Stimulated activated naive CD8-positive, alpha-beta T cell treated with anti-CD3 and anti-CD28 coated beads, Interleukin-15, amount 100 ng/mL, for 72 hours (primary cell): ENCODE measurements around the gene DISC1.

Source experiments
- ATAC-seq: fragments of 150-1000 bp; cut with Tn5 transposase; 2 replicates; pipeline ENCODE4 v1.10.0; 2021; ENCODE audit warnings: mild to moderate bottlenecking, moderate library complexity
- DNase-seq, 2 donors: peaks; one replicate each; pipeline ENCODE4 v3.0.0; 2021 to 2022
- H3K27ac Mint-ChIP-seq, 2 donors: one replicate each; pipeline ENCODE4 v1.8.0; 2022; ENCODE audit warnings: mild to moderate bottlenecking in 2 of 2, mixed read lengths in 2 of 2, moderate library complexity in 2 of 2
- H3K27me3 Mint-ChIP-seq: one replicate; pipeline ENCODE4 v1.8.0; 2022; ENCODE audit warnings: mixed read lengths
- H3K4me1 Mint-ChIP-seq: one replicate; pipeline ENCODE4 v1.8.0; 2022; ENCODE audit warnings: mild to moderate bottlenecking, mixed read lengths
- H3K4me3 Mint-ChIP-seq, 2 donors: one replicate each; pipeline ENCODE4 v1.8.0; 2022; ENCODE audit warnings: mild to moderate bottlenecking in 2 of 2, mixed read lengths in 2 of 2, moderate library complexity in 1 of 2
- H3K9me3 Mint-ChIP-seq, 2 donors: one replicate each; pipeline ENCODE4 v1.8.0; 2022; ENCODE audit warnings: mixed read lengths in 2 of 2

The DISC1 gene

GRCh38 chr1:232044728-232045127 is 418.1 kb downstream of the DISC1 start:
- Mint-ChIP-seq H3K4me1 (no peaks in the 10 kb centered on the region), H3K27ac (no peak overlapping the region), H3K4me3 (no peak overlapping the region), H3K27me3 (no peaks in the 10 kb centered on the region), H3K9me3 (peaks cover 4 to 7% of the 10 kb centered on the region in 2 donors)
- ATAC-seq: no peak
- no peak for DNase-seq

DNA sequence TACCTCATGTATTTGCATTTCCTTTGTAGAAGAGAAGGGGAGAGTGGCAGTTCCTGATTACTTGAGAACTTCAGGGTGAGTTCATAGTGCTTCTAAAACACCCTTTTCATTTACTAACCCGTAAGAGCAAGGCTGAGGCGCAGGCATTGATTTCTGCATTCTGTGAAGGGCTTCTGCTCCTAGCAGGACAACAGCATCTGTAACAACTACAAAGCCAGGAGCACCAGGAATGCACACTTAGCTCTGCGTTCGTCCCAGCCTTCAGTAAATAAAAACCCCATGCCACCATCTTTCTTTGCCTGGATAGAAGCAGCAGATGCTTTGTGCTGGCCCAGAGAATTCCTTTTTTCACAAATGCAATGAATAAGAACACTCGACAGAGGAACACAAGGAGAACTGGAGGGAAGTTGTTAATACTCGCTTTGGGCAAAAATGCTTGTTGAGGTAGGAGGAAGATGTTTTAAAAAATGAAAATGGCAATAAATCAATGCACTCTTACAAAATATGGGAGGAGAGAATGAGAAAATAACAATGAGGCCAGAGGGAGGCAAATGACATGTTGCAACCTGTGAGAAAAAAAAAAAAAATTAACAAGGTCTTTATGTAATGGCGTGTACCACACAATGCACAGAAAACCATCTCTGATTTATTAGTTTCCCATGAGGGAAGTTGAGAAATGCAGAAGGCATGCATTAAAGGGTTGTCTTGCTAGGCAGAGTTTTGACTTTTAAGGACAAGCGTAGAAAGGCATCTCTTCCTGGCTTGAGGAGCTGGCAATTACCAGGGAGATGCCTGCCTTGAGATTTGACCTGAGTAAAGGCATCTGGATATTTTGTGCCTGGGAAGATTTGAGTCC is 418.8 kb downstream of the DISC1 start:
- no peak overlapping the region for H3K4me3 Mint-ChIP-seq
- H3K27ac Mint-ChIP-seq: no peak overlapping the region
- ATAC-seq (no peak), DNase-seq (no peak)
- H3K27me3 Mint-ChIP-seq: no peaks in the 10 kb centered on the region
- H3K9me3 Mint-ChIP-seq: peaks cover 4 to 7% of the 10 kb centered on the region in 2 donors
- H3K4me1 Mint-ChIP-seq: no peaks in the 10 kb centered on the region

GRCh38 chr1:232046451-232047306 is 420.1 kb downstream of the DISC1 start:
- no peak overlapping the region for H3K4me3 Mint-ChIP-seq
- no peaks in the 10 kb centered on the region for H3K4me1 Mint-ChIP-seq
- peak; percentile 82 for ATAC-seq
- DNase-seq: peak in 1 of 2 donors; percentile 10
- H3K27ac Mint-ChIP-seq: no peak overlapping the region
- H3K9me3 Mint-ChIP-seq: peaks cover 4 to 7% of the 10 kb centered on the region in 2 donors
- H3K27me3 Mint-ChIP-seq: no peaks in the 10 kb centered on the region

DNA sequence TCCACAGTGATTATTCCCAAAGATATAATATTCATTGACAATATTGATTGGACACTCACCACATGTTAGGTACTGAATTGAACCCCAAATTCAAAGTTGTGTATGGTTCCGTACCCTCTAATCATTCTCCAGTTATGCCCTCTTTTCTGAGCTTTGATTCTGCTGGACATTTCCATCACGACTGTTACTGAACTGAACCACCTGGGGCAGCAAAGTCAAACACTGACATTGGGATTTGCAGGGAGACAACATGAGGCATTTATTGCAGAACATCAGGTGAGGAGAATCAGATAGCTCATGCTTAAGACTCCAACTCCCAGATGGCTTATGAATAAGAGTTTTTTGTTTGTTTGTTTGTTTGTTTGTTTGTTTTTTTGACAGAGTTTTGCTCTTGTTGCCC is 420.9 kb downstream of the DISC1 start:
- no peak overlapping the region for H3K4me3 Mint-ChIP-seq
- H3K27me3 Mint-ChIP-seq: no peaks in the 10 kb centered on the region
- ATAC-seq (no peak), DNase-seq (no peak)
- H3K27ac Mint-ChIP-seq: no peak overlapping the region
- peaks cover 4 to 5% of the 10 kb centered on the region in 2 donors for H3K9me3 Mint-ChIP-seq
- no peaks in the 10 kb centered on the region for H3K4me1 Mint-ChIP-seq

DNA sequence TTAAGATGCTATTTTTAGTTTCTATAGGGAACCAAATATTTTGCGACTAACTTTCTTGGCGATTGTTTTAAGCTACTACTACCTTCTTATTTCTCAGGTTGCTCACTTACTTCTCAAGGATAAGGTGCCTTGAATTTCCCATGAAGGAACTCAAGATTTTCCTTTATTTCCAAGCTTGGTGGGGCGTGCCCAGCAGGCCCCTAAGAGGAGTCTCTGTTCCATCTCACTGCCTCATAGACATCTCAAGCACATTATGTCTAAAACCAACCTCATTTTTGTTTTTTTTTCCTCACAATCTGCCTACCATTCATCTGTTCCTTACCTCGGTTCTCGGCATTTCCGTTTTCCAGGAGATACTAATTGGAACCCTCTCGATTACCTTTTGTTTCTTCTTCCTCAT is 421.9 kb downstream of the DISC1 start:
- DNase-seq: no peak
- Mint-ChIP-seq H3K4me1 (no peaks in the 10 kb centered on the region), H3K27me3 (no peaks in the 10 kb centered on the region), H3K4me3 (no peak overlapping the region), H3K9me3 (no peaks in the 10 kb centered on the region), H3K27ac (no peak overlapping the region)
- ATAC-seq: no peak

DNA sequence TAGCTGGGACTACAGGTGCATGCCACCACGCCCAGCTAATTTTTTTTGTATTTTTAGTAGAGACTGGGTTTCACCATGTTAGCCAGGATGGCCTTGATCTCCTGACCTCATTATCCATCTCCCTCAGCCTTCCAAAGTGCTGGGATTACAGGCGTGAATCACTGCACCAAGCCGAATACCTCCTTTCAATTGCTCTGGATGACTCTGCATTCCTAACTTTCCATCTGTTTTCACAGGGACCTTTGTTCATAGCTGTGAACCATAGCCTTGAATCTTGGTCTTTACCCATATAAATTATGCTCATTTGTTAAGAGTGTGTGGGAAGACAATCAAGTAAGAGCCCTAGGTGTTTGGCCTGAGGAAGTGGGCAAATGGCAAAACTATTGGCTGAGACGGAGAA is 422.7 kb downstream of the DISC1 start:
- ATAC-seq: no peak

GRCh38 chr1:232057217-232057895 is 430.8 kb downstream of the DISC1 start:
- ATAC-seq (no peak), DNase-seq (no peak)
- no peak overlapping the region for H3K4me3 Mint-ChIP-seq
- no peaks in the 10 kb centered on the region for H3K27me3 Mint-ChIP-seq
- no peaks in the 10 kb centered on the region for H3K4me1 Mint-ChIP-seq
- H3K27ac Mint-ChIP-seq: no peak overlapping the region
- no peaks in the 10 kb centered on the region for H3K9me3 Mint-ChIP-seq

More for the DNA sequence above, 422.7 kb downstream of the DISC1 start:
- no peaks in the 10 kb centered on the region for H3K27me3 Mint-ChIP-seq
- H3K4me3 Mint-ChIP-seq: no peak overlapping the region
- no peaks in the 10 kb centered on the region for H3K4me1 Mint-ChIP-seq
- DNase-seq: no peak
- H3K9me3 Mint-ChIP-seq: no peaks in the 10 kb centered on the region
- no peak overlapping the region for H3K27ac Mint-ChIP-seq

GRCh38 chr1:232057896-232058274 is 431.3 kb downstream of the DISC1 start:
- no peak overlapping the region for H3K27ac Mint-ChIP-seq
- H3K9me3 Mint-ChIP-seq: no peaks in the 10 kb centered on the region
- DNase-seq (no peak), ATAC-seq (no peak)
- H3K4me1 Mint-ChIP-seq: no peaks in the 10 kb centered on the region
- H3K4me3 Mint-ChIP-seq: no peak overlapping the region
- no peaks in the 10 kb centered on the region for H3K27me3 Mint-ChIP-seq

DNA sequence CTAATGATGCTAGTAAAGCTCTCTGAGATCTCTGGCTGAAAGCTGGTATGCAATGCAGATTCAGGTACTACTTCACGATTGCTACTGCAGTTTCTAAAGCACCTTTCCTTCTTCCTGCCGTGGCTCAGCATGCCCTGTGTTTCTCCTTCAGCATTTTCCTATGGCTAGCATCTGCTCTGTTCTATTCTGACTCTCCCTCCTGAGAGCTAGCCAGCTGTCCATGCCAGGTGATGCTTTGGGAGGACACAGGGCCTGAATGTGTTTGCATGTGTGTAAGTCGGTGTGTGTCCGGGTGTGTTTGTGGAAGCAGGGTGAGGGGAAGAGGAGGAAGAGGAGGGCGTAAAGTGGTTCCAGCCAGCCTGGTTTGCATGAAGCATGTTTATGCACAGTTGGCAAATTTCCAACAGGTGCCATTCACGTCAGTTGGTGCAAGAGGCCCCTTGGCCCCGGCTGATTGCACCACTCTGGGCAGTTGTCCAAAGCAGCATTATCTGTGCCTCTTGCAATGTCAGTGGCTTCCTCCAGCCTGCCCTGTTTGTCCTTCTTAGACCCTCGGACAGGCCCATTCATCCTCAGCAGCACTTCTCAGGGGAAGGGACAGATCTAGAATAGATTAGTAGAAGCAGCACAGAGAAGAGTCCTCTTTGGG is 433.3 kb downstream of the DISC1 start:
- DNase-seq (no peak), ATAC-seq (no peak)
- H3K27me3 Mint-ChIP-seq: no peaks in the 10 kb centered on the region
- no peak overlapping the region for H3K27ac Mint-ChIP-seq
- H3K4me3 Mint-ChIP-seq: no peak overlapping the region
- H3K9me3 Mint-ChIP-seq: no peaks in the 10 kb centered on the region
- H3K4me1 Mint-ChIP-seq: no peaks in the 10 kb centered on the region

DNA sequence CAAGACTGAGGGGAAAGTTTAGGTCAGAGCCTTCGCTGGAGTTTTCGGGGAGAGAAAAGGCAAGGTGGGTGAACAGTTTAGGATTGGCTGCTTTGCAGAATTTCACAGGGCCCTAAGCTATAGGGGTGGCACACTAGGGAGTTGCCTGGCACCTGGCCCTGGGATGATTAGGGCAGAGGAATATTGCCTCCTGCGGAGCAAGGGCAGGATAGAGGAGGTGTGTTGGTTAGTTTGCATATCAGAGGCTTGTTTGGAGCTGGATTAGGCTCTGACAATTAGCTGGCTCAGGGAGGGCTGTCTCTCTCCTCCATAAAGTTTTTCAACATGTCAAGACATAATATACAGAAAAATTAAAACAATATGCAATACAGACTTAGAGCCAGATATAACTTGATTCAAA is 436.4 kb downstream of the DISC1 start:
- DNase-seq: no peak
- ATAC-seq: no peak
- Mint-ChIP-seq H3K27ac (no peak overlapping the region), H3K4me3 (no peak overlapping the region), H3K4me1 (no peaks in the 10 kb centered on the region), H3K27me3 (no peaks in the 10 kb centered on the region), H3K9me3 (no peaks in the 10 kb centered on the region)

DNA sequence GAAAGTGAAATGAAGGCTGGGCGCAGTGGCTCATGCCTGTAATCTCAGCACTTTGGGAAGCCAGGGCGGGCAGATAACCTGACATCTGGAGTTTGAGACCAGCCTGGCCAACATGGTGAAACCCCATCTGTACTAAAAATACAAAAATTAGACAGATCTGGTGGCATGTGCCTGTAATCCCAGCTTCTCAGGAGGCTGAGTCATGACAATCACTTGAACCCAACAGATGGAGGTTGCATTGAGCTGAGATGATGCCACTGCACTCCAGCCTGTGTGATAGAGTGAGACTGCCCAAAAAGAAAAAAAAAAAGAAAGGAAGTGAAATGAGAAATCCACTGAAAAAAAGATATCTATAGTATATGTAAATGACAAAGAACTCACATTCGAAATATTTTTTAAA is 439.9 kb downstream of the DISC1 start:
- Mint-ChIP-seq H3K27me3 (no peaks in the 10 kb centered on the region), H3K4me3 (no peak overlapping the region), H3K27ac (no peak overlapping the region), H3K4me1 (no peaks in the 10 kb centered on the region), H3K9me3 (peaks cover 0 to 5% of the 10 kb centered on the region in 2 donors)
- ATAC-seq (no peak), DNase-seq (no peak)

- DNase-seq (no peak), ATAC-seq (no peak)
- no peak overlapping the region for H3K4me3 Mint-ChIP-seq
- H3K4me1 Mint-ChIP-seq: no peaks in the 10 kb centered on the region
- H3K27ac Mint-ChIP-seq: no peak overlapping the region
- H3K9me3 Mint-ChIP-seq: peaks cover 17 to 21% of the 10 kb centered on the region in 2 donors
- H3K27me3 Mint-ChIP-seq: peaks cover 17% of the 10 kb centered on the region
Measured at GRCh38 chr1:232074265-232074664, 447.7 kb downstream of the DISC1 start.

GRCh38 chr1:232077809-232078208 is 451.2 kb downstream of the DISC1 start:
- ATAC-seq: no peak
- peaks cover 27% of the 10 kb centered on the region in 2 donors for H3K9me3 Mint-ChIP-seq
- no peak for DNase-seq
- H3K27ac Mint-ChIP-seq: no peak overlapping the region
- no peaks in the 10 kb centered on the region for H3K4me1 Mint-ChIP-seq
- no peak overlapping the region for H3K4me3 Mint-ChIP-seq
- H3K27me3 Mint-ChIP-seq: peaks cover 25% of the 10 kb centered on the region

DNA sequence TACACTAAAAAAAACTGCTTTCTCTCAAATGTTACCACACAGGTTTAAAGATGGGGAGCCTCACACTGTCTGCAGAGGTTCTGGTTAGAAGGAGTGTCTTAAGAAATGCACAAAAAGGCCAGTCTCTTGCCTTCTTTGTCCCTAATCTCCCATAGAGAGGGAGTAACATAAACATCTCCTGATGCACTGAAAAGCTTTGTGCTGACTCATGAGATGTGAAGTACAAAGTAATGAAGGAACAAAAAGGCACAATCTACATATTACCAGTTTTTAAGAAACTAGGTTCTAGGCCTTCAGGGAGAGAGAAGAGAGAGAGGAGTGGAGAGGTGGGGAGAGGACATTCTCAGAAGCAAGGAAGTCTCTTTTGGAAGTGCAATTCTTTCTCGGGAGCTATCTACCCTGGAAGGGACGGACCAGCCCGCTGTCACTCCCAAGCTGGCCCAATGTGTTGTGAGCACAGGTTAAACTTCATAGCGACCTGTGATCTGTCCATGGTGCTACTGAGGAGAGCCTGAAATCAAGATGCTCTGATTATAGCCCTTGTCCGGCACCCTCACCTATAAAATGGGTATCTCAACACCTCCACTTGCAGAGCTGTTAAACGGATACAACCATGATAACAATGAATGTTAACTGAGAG is 458.1 kb downstream of the DISC1 start:
- DNase-seq: no peak
- peaks cover 6 to 7% of the 10 kb centered on the region in 2 donors for H3K9me3 Mint-ChIP-seq
- no peak for ATAC-seq
- peaks cover 4% of the 10 kb centered on the region for H3K27me3 Mint-ChIP-seq
- H3K27ac Mint-ChIP-seq: no peak overlapping the region
- H3K4me3 Mint-ChIP-seq: no peak overlapping the region
- H3K4me1 Mint-ChIP-seq: no peaks in the 10 kb centered on the region

GRCh38 chr1:232090816-232091215 is 464.2 kb downstream of the DISC1 start:
- H3K27me3 Mint-ChIP-seq: peaks cover 7% of the 10 kb centered on the region
- H3K4me3 Mint-ChIP-seq: no peak overlapping the region
- DNase-seq: no peak
- ATAC-seq: no peak
- H3K4me1 Mint-ChIP-seq: no peaks in the 10 kb centered on the region
- no peak overlapping the region for H3K27ac Mint-ChIP-seq
- H3K9me3 Mint-ChIP-seq: no peaks in the 10 kb centered on the region
